HG02678 (cell line): ENCODE measurements around the gene KCNMA1.

ENCODE experiments used
- ATAC-seq: cut with Tn5 transposase; IDR thresholded peaks from one replicate; pipeline ENCODE4 v1.9.1; 2021; ENCODE audit warnings: mild to moderate bottlenecking, moderate library complexity; ENCODE audit not compliant: unreplicated experiment

Gene KCNMA1

GRCh38 chr10:77637532-77638320, at the start of gene KCNMA1:
Gene KCNMA1 (minus strand): TSS chr10:77637808.
- no peak for ATAC-seq

- ATAC-seq: no peak
These were observed 49.2 kb upstream of the KCNMA1 start for GRCh38 chr10:77686650-77687417.

- no peak for ATAC-seq
These were observed 48.5 kb upstream of the KCNMA1 start for GRCh38 chr10:77686096-77686495.

- ATAC-seq: no peak
These were observed 47.8 kb upstream of the KCNMA1 start for GRCh38 chr10:77685432-77685831.

GRCh38 chr10:77683088-77683432, 45.5 kb upstream of the KCNMA1 start:
- peak; percentile 49 for ATAC-seq

GRCh38 chr10:77682393-77683087, 44.9 kb upstream of the KCNMA1 start:
- peak; percentile 21 for ATAC-seq

GRCh38 chr10:77681839-77682238, 44.2 kb upstream of the KCNMA1 start:
- ATAC-seq: no peak

- no peak for ATAC-seq
These were observed 43.2 kb upstream of the KCNMA1 start for GRCh38 chr10:77680811-77681210.

GRCh38 chr10:77680065-77680464, 42.5 kb upstream of the KCNMA1 start:
- ATAC-seq: no peak

- no peak for ATAC-seq
These were observed 41.6 kb upstream of the KCNMA1 start for GRCh38 chr10:77679217-77679616.

- no peak for ATAC-seq
These were observed 40.5 kb upstream of the KCNMA1 start for GRCh38 chr10:77678146-77678545.

- ATAC-seq: no peak
These were observed 37.7 kb upstream of the KCNMA1 start for GRCh38 chr10:77675347-77675746.

- no peak for ATAC-seq
These were observed 36.0 kb upstream of the KCNMA1 start for GRCh38 chr10:77673515-77674140.

GRCh38 chr10:77673101-77673500, 35.5 kb upstream of the KCNMA1 start:
- no peak for ATAC-seq

- no peak for ATAC-seq
These were observed 34.1 kb upstream of the KCNMA1 start for GRCh38 chr10:77671594-77672252.

- no peak for ATAC-seq
These were observed 33.3 kb upstream of the KCNMA1 start for GRCh38 chr10:77670817-77671443.

GRCh38 chr10:77669892-77670291, 32.3 kb upstream of the KCNMA1 start:
- no peak for ATAC-seq

GRCh38 chr10:77667426-77668324, 30.1 kb upstream of the KCNMA1 start:
- ATAC-seq: peak; percentile 83

- no peak for ATAC-seq
These were observed 29.2 kb upstream of the KCNMA1 start for GRCh38 chr10:77666821-77667220.
